Measurements from ENCODE around the gene FARP2. TPM values are rescaled to one million over a fixed set of nuclear protein-coding genes. Genes with fewer than 3 reads are reported as not detected.

Gene FARP2
- total RNA-seq, 1 experiment from 2014 or later: 24.0 TPM

DNA sequence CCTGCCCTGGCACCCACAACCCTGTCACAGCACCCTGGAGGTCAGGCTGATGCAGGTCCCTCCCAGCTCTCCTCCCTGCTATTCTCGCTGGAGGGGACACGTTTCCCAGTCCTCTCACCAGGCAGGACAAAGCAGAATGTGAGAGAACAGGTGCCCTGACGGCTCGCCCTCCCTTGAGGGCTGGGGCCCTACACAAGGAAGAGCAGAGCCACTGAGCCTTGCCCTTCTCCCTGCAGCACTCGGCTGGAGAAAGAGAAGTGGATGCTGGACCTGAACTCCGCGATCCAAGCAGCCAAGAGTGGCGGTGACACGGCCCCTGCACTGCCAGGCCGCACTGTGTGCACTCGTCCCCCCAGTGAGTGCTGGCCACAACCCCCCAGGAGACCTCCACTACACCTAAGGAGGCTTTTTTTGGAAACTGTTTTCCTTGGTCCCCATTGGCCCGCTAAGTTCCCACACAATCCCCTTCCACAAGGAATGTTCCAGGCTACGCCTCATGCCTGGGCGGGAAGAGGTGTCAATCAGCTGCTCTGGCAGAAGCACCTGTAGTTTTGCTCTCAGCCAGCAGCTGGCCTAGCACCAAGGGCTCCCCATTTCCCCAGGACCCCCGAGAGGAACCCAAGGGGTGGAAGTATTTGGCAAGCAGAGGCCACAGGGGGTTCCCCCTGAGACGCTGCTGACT, 134.9 kb downstream of the FARP2 start:
- no peak for DNase-seq (ENCODE audit: low read depth)
- in situ Hi-C loops (cut with HindIII; ENCODE audit: low pct_unique_long_range_greater_than_20kb, low sequenced_read_pairs): no loop called here

DNA sequence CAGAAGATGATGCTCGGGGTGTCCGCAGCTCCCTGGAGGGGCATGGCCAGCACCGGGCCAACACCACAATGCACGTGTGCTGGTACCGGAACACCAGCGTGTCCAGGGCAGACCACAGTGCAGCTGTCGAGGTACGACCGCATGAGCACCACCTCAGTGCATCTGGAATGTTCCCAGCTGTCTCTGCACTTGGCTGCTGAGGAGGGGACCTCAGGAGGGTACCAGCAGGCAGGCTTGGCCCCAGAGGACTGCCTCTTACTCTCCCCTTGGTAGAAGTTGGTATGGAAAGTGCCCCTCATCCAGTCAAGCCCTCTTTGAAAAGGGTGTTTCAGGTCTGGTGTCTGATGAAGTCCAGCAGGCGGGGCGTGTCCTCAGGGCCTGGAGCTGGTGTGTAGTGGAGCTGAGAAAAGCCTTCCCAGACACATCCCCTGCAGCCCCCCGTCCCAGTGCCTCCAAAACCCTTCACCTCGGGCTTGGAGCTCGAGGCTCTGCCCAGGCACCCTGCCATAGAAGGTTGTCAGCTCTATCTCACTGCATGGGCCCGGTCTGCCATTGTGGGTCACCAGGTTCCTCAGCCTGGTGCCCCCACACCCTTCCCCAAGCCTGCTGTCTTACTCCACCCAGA, 135.6 kb downstream of the FARP2 start:
- in situ Hi-C loops (cut with HindIII; ENCODE audit: low pct_unique_long_range_greater_than_20kb, low sequenced_read_pairs): no loop called here
- DNase-seq (ENCODE audit: low read depth): no peak

- no peak for DNase-seq (ENCODE audit: low read depth)
- in situ Hi-C loops (cut with HindIII; ENCODE audit: low pct_unique_long_range_greater_than_20kb, low sequenced_read_pairs): no loop called here
Measured at GRCh38 chr2:241492174-241492565, 136.1 kb downstream of the FARP2 start.

DNA sequence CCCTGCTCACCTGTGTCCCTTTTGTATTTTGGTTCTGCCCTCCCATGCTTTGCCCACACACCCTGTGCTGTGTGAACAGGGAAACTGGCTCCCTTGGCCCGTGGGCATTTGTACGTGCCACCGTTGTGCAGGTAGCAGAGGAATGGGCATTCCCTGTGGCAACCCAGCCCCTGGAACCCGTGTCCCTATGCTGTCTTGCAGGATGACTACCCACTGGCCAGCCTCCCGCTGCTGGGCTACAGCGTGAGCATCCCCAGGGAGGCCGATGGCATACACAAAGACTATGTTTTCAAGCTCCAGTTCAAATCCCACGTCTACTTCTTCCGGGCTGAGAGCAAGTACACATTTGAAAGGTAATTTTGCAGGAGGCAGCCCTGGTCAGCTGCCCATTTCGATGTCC, 137.0 kb downstream of the FARP2 start:
- in situ Hi-C loops (cut with HindIII; ENCODE audit: low pct_unique_long_range_greater_than_20kb, low sequenced_read_pairs): no loop called here
- no peak for DNase-seq (ENCODE audit: low read depth)

- in situ Hi-C loops (cut with HindIII; ENCODE audit: low pct_unique_long_range_greater_than_20kb, low sequenced_read_pairs): no loop called here
- no peak for DNase-seq (ENCODE audit: low read depth)
Measured at GRCh38 chr2:241494311-241494908, 138.3 kb downstream of the FARP2 start.

DNA sequence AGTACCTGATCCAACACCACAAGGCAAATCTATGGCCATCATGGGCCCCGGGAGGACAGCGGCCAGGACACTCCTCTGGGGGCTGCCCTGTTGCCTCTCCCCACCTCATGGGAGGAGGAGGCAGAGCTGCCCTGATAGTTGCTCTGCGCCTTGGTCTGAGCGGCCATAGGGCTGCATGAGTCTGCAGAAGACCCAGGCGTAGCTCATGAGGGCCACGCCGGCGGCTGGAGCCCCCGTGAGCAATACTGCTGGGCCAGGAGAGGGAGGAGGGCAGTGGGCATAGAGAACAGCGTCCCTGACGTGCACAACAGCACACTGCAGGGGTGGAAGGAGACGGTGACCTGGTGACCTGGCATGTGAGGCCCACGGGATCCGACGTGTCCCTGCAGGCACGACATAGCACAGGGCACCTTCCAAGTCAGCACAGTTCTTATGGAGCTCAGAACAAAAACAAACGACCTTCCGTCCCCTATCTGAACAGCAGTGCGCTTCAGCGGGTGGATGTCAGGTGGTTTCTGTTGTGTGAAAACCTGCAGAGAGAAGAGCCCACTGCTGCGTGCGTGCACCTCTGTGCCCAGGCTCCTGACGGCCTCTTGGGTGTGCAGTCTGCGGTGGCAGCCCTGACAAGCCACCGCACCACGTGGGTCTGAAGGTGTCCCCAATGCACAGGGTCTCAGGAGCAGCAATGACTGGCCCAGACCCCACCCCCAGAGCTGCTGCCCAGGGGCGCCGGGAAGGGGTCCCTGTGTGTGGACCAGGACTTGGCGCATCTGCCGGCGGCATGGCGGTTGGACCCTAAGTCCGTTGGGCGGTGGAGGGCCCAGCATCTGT, 139.3 kb downstream of the FARP2 start:
- in situ Hi-C loops (cut with HindIII; ENCODE audit: low pct_unique_long_range_greater_than_20kb, low sequenced_read_pairs): no loop called here
- DNase-seq (ENCODE audit: low read depth): no peak

DNA sequence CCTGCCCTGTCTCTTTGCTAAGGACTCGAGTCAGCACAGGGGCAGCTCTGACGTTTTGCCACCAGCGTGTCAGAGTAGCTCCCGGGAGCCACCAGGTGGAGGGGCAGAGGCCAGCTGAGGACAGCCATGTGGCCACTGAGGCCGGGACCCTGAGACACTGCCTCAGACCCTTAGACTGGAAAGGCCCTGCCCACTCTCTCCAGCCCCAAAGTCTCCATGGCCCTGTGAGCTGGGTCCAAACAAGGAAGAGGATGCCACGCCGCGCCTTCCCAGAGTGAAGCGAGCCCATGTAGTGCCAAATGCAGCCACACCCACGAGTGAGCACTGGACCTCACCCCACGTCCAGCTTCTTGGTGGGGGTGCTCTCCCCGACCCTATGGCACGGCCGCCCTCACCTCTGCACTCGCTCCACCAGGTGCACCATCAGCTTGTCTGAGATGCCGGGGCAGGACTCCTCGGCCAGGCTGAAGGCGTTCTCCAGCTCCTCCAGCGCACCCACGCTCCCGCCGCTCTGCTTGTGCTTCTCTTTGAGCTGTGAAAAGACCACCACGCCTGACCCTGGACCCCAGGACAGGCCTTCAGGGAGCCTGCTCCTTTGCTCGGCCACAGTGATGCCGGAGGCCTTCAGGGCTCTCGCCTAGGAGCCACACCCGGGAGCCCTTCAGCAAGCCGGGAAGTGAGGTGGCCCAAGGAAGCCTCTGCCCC, 140.1 kb downstream of the FARP2 start:
- in situ Hi-C loops (cut with HindIII; ENCODE audit: low pct_unique_long_range_greater_than_20kb, low sequenced_read_pairs): no loop called here
- DNase-seq (ENCODE audit: low read depth): no peak

DNA sequence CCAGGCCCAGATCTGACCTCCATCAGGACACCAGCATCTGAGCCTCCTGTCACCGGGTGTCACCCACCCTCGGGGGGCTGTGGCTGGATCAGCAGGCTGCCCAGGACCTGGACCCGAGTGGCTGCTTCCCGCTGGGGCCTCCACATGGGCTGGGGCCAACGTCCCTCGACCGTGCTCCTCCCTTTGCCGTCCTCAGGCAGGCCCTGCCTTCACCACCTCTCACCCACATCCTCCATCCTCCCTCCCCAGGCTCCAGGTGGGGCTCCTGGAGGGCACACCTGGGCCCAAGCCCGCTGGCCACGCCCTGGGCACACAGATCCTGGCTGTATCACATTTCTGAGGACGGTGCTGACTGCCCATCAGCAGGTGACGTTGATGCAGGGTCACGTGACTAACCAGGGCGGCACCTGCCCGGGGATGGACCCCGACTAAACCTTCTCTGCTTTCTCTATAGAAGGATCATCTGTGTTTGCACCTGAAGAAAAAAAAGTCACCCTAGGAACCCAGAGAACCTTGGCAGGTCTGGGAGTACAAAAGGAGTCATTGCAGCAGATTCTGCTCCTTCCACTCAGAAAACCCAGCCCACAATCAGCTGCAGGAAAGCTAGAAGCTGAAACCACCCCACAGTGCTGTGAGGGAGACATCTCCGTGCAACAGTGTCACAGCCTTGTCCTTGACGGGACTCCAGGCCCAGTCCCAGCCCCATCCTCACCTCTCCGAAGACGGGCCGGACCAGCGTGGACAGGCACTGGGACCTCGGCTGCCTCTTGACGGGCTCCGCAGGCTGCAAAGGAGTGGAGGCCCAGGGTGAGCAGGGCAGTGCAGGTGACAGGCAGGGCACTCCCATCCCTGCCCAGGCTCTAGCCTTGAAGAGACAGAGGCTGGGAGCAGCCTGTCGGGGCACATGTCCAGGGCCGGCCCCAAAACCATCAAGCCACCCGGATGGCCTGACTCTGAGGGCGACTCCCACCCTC, 141.1 kb downstream of the FARP2 start:
- no peak for DNase-seq (ENCODE audit: low read depth)
- in situ Hi-C loops (cut with HindIII; ENCODE audit: low pct_unique_long_range_greater_than_20kb, low sequenced_read_pairs): no loop called here

- DNase-seq (ENCODE audit: low read depth): no peak
- in situ Hi-C loops (cut with HindIII; ENCODE audit: low pct_unique_long_range_greater_than_20kb, low sequenced_read_pairs): no loop called here
Measured at GRCh38 chr2:241498115-241499070, 142.3 kb downstream of the FARP2 start.

- in situ Hi-C loops (cut with HindIII; ENCODE audit: low pct_unique_long_range_greater_than_20kb, low sequenced_read_pairs): no loop called here
- no peak for DNase-seq (ENCODE audit: low read depth)
Measured at GRCh38 chr2:241499146-241499965, 143.3 kb downstream of the FARP2 start.

GRCh38 chr2:241500016-241500415, 143.9 kb downstream of the FARP2 start:
- no peak for DNase-seq (ENCODE audit: low read depth)
- in situ Hi-C loops (cut with HindIII; ENCODE audit: low pct_unique_long_range_greater_than_20kb, low sequenced_read_pairs): no loop called here

DNA sequence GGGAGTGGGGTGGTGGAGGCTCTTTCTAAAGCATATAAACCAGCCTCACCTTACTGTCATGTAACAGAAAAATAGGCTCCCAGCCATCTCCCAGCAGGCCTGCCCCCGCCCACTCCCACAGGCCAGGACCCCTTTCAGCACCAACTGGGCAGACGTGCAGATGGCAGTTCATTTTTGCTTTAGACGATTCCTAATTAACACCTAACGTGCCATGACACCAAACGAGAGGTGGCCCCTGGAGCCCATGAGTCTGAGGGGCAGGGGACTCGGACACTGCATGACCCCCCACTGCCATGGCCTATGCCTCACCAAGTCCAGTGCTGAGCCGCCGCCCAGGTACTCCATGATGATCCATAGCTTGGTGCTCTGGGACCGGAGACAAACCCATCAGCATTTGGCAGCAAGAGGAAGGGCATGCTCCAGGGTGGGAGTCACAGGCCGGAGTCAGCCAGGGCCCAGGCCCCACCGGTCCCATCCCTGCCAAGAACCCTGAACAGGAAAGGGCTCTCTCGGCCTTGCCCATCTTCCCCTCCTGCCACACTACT, 144.4 kb downstream of the FARP2 start:
- in situ Hi-C loops (cut with HindIII; ENCODE audit: low pct_unique_long_range_greater_than_20kb, low sequenced_read_pairs): no loop called here
- no peak for DNase-seq (ENCODE audit: low read depth)

DNA sequence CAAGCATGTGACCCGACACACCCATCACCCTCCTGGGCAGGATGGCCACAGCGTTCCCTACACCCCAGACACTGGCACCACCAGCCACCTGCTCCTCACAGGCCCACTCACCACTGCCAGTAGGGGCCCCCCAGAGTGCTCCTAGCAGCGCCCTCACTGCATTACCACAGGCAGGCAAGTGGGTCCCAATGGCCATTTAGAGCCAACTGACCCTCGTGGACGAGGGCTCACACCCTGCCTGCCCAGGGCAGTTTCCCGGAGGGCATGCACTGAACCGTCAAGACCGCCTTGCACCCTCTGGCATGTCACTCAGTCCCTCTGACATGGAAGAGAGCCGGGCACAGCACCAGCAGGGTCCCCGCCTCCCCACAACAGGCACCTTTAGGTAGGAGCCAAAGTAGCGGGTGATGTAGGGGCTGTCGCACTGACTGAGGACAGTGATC, 145.0 kb downstream of the FARP2 start:
- in situ Hi-C loops (cut with HindIII; ENCODE audit: low pct_unique_long_range_greater_than_20kb, low sequenced_read_pairs): no loop called here
- DNase-seq (ENCODE audit: low read depth): no peak

DNA sequence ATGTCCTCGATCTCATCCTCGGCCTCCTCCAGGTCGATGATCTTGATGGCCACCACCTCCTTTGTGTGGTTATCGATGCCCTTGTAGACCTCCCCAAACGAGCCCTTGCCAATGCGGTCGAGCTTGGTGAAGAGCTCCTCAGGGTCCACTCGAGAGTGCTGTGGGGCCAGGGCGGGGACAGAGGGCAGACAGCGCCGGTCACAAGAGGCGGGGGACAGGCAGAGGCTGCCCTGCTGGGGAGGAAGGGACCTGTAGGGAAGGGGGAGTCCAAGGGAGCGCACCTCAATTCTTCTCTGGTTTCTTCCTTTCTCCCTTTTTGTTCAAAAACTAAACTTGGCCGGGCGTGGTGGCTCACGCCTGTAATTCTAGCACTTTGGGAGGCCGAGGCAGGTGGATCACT, 145.5 kb downstream of the FARP2 start:
- DNase-seq (ENCODE audit: low read depth): no peak
- in situ Hi-C loops (cut with HindIII; ENCODE audit: low pct_unique_long_range_greater_than_20kb, low sequenced_read_pairs): no loop called here

GRCh38 chr2:241502281-241502680, 146.2 kb downstream of the FARP2 start:
- no peak for DNase-seq (ENCODE audit: low read depth)
- in situ Hi-C loops (cut with HindIII; ENCODE audit: low pct_unique_long_range_greater_than_20kb, low sequenced_read_pairs): no loop called here
